GM19239 (cell line): ENCODE data around the gene SH3RF3.
"Not testable (repeated sequence)": the region's sequence is repeated elsewhere in the genome, so short reads cannot be mapped to it uniquely, and the experiment has no call there.

ENCODE experiments used
- DNase-seq: peaks from one replicate; pipeline ENCODE4 v3.0.0; 2011; ENCODE audit warnings: low spot score; ENCODE audit not compliant: insufficient read length
- FAIRE-seq: peaks from 2 replicates; lab custom pipeline; 2011; peaks lifted over from hg19 to GRCh38; lab: Jason Lieb, UNC

SH3RF3 gene

GRCh38 chr2:109211315-109211714 is 82.3 kb downstream of the SH3RF3 start:
- no peak for FAIRE-seq

DNA sequence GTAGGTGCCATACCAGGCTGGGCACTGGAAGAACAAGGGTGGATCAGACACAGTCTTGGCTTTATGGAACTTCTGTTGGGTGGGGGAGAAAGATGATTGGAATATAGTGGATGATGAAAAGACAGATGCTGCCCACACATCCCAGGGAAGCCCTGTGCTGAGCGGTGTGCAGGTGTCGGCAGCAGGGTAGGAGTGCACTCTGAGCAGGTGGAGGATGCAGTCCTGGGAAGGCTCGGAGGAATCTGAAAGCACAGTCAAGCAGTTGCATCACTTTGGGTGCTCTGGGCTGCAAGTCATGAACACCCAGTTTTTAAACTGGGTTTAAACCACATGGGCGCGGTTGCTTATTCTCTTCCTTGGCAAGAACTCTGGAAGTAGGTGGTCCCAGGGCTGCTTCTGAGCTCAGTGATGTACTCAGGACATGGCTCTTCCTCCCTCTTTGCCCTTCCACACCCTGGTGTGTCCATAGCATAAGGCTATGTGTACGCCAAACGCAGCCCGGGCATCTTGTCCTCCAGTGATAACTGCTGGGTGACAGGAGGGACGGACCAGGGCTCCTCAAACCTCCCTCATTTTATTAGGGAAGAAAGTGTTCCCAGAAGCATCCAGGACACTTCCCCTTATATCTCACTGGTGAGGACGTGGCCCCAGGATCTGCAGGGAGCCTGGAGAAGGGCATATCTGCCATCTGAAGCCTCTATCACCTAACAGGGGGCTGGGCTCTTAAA is 84.0 kb downstream of the SH3RF3 start:
- no peak for DNase-seq
- no peak for FAIRE-seq

More at GRCh38 chr2:109211315-109211714, 82.3 kb downstream of the SH3RF3 start:
- no peak for DNase-seq

DNA sequence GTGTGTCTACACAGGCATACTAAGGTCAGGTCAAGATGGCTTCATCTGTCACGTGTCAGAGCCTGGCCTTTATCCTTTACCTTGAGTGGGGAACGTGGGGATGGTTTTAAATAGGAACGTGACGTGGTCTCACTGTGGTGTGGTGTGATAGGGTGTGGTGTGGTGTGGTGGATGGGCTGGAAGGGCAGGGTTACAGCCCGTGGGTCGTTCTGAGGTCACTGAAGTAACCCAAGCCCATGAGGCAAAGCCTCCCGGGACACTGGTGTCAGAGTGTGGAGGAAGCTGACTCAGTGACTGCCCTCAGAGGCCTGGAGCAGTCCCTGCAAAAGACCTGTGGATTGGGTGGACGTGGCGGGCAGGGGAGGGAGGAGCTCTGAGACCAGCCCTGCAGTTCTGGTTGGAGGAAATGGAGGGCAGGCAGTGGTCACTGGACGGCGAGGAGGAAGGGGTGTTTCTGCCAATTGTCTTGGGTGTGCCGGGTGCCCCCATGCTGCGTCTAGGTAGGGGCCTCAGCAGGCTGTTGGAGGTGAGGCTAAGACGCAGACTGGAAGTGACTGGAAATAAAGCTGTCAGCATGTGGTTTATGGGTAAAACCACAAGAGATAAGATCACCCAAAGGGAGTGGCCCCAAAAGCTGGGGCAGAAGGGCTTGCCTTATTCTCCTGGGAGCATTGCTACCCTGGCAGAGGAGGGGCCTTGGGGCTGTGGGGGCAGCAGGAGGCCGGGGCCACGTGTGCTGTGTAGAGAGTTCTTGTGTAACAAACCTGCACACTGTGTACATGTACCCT is 84.8 kb downstream of the SH3RF3 start:
- peak; percentile 25 for DNase-seq

DNA sequence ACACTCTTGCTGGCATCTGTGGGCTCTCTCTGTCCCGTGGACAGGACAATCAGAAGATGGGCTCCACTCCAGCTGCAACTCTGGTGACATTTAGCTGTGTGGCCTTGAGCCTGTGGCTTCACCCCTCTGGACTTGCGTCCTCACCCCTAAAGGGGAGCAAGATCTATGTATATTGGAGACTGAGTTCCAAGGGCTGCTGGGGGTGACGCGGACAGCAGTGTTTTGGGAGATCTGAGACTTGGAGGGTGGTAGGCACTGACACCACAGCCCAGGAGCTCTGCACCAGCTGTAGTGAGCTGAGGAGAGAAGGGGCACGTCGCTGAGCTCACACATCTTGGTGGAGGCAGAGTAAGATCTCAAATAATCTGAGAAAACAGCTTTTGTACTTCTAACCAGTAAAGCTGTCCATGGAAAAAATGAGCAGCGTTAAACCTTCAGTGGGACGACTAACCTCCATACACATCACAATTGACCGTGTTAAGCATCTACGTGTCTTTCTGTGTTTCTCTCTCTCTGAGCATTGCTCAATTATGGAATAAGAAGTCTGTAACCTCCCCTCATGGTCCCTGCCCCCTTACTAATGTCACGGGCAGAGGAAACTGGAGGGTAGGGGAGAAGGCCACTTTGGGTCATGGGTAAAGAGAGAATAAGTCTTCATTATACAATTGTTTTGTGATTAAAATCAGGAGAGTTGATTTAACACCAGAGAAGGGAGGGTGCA is 85.8 kb downstream of the SH3RF3 start:
- FAIRE-seq, result no peak

More for the DNA sequence above, 84.8 kb downstream of the SH3RF3 start:
- peak; percentile 92 for FAIRE-seq

GRCh38 chr2:109215866-109216265 is 86.9 kb downstream of the SH3RF3 start:
- FAIRE-seq (no peak), DNase-seq (no peak)

More for the DNA sequence above, 85.8 kb downstream of the SH3RF3 start:
- DNase-seq, result no peak

GRCh38 chr2:109216332-109216731 is 87.3 kb downstream of the SH3RF3 start:
- DNase-seq (no peak), FAIRE-seq (no peak)

DNA sequence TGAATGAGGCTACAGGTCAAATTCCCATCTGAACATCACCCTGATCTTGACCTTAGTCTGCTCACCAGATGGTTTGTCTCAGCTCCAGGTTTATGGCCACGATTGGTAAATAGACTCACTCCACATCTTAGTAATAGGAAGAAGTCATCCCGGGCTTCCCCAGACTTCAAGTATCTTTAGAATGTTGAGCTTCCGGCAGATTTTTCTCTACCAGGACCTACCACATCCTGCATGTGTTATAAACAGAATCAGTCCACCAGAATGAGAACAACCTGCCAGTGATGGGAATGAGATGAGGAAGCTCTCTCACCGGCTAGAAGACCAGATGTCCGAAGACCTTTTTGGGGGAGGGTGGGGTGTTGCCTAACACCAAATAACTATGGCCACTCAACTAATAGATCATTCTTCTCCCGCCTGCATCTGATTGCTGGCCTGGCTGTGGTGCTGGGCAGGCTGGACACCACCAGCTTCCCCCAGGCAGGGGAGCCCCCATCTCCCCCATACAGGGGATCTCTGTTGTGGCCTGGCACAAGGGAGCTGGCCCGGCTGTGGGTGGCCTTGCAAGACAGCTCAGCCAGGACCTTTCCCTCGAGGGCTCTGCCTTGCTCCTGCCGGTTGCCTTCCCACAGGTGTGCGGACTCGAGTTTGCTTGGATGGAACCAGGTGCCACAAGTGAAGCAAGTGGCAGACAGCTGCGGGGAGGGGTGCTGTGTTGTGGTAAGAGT is 88.5 kb downstream of the SH3RF3 start:
- DNase-seq (no peak), FAIRE-seq (peak; percentile 35)

- DNase-seq (peak; percentile 41), FAIRE-seq (peak; percentile 95)
Measured at GRCh38 chr2:109218087-109218791, 89.2 kb downstream of the SH3RF3 start.

DNA sequence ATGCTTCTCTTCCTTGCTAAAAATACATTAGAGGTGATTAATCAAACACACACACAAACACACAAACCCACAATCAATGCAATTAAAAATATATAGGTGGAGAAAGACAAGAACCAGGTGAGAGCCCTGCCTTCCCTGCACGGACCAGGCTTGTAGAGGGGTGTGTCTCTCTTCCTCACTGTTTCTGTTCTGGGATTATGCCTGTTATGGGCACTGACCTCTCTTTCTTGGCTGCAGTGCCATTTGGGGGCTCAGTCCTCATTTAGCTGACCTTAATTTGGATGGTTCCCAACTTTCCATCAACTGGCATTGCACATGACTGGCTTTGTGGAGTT is 89.8 kb downstream of the SH3RF3 start:
- DNase-seq, result no peak

DNA sequence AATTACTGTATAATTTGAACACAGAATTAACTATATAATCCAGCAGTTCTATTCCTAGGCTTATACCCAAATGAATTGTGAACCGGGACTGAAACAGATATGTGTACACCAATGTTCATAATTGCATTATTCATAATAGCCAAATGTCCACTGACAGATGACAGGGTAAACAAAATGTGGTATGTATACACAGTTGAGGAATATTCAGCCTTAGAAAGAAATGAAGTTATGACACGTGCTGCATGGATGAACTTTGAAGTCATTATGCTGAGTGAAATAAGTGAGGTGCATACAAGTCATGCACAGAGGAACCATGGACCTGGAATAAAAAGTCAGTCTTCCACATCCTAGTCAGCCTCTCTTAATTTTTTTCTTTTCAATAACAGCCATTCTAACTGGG is 91.9 kb downstream of the SH3RF3 start:
- FAIRE-seq, result no peak

More for the DNA sequence above, 89.8 kb downstream of the SH3RF3 start:
- no peak for FAIRE-seq

DNA sequence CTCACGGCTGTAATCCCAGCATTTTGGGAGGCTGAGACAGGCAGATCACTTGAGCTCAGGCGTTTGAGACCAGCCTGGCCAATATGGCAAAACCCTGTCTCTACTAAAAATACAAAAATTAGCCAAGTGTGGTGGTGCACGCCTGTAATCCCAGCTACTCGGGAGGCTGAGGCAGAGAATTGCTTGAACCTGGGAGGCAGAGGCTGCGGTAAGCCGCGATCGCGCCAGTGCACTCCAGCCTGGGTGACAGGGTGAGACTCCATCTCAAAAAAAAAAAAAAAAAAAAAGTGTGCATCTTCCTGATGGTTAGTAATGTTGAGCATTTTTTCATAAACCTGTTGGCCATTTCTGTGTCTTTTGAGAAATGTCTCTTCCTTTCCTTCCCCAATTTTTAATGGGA is 92.3 kb downstream of the SH3RF3 start:
- DNase-seq, FAIRE-seq: not testable (repeated sequence)

More for the DNA sequence above, 91.9 kb downstream of the SH3RF3 start:
- DNase-seq, result no peak

DNA sequence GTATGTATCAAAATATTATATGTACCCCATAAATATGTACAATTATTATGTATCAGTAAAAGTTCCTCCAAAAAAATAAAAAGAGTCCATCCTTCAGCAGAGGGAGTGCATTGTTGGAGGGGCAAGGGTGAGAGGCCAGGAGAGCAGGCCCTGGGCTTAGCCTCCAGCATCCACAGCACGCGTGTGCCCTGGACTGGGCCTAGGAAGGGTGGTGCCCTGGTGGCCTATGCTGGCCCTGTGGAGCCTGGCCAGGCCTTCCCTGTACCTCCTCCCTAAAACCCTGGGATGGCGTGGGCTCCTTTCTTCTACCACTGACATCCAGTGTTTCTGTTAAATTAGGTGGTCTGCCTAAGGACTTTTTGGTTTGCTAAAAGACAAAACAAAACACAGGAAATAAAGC is 93.4 kb downstream of the SH3RF3 start:
- DNase-seq, result no peak
- FAIRE-seq, result no peak

GRCh38 chr2:109222825-109223471 is 93.9 kb downstream of the SH3RF3 start:
- FAIRE-seq (no peak), DNase-seq (no peak)

DNA sequence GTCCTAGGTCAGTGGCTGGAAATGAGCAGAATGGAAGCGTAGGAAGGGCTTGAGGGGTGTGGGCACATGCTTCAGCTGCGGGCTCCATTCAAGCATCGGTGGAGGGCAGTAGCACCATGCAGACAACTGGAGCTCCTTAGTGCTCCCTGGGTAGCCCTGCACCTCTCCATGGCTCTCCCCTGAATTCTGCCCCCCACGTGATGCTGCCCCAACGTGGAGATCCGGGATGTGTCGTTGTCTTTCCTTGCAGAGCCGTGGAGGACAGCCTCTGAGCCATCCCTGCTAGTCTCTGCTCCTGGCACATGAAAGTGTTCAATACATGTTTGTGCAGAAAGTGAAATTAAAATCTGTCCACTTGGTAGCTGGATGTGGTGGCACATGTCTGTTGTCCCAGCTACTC is 94.5 kb downstream of the SH3RF3 start:
- no peak for FAIRE-seq
- no peak for DNase-seq

- not testable (repeated sequence) for DNase-seq, FAIRE-seq
Measured at GRCh38 chr2:109224341-109224740, 95.3 kb downstream of the SH3RF3 start.

GRCh38 chr2:109225170-109225782 is 96.3 kb downstream of the SH3RF3 start:
- no peak for FAIRE-seq
- no peak for DNase-seq

GRCh38 chr2:109226128-109226527 is 97.1 kb downstream of the SH3RF3 start:
- no peak for DNase-seq
- FAIRE-seq, result no peak

DNA sequence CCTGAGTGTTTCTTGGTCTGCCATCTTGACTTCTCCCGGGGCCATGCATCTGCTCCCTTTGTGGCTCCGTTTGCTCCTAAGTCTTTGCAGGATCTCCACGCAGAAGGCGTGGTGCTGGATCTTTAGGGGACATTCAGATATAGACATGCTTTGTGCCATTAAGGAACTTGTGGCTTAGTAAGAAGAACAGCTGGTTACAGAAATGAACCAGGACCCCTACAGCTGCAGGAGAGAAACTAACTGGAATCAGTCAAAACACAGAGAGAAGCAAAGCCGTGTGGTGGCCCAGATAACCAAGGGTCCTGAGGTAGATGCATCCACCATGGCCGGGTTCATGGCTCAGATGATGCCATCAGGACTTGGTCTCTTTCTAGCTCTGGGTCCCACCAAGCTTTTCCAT is 97.6 kb downstream of the SH3RF3 start:
- FAIRE-seq, result no peak
- DNase-seq, result no peak
